Measurements from ENCODE around the gene F10. TPM values are rescaled to one million over a fixed set of nuclear protein-coding genes. Genes with fewer than 3 reads are reported as not detected.

Gene F10
- total RNA-seq, 1 experiment from 2014 or later = not detected

DNA sequence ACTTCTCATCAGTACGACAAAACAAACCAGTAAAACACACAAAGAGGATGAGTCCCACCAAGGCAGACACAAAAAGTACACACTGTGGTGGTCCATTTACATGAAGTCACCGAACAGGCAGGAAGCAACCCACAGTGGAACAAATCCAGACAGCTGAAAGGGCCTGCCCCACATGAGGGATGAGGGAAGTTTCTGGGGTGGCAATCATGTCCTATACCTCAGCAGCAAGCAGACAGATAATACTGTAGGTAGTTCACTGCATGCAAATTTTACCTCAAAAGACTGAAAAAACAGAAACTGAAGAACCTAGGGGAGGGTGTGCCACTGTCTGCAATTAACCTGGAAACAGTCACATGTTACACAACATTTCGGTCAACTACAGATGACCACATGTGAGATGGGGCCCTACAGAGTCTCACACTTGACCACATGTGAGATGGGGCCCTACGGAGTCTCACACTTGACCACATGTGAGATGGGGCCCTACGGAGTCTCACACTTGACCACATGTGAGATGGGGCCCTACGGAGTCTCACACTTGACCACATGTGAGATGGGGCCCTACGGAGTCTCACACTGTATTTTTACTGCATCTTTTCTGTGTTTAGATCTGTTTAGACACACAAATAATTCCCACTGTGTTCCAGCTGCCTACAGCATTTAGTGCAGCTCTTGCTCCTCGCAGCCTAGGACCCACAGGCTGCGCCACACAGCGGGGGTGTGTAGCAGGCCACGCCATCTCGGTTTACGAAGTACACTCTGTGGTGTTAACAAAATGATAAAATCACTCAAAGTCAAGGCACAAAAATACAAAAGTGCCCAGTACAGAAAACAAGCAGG lies 63.7 kb downstream of the F10 start:
- no peaks in the 10 kb centered on the region for H3K27me3 ChIP-seq (ENCODE audit: low read length)
- no peak overlapping the region for H2AFZ ChIP-seq (ENCODE audit: low read length)
- peaks cover 37% of the 10 kb centered on the region for H3K36me3 ChIP-seq (ENCODE audit: low read depth, low read length)
- H3K79me2 ChIP-seq (ENCODE audit: low read length) = peaks cover 21% of the 10 kb centered on the region
- H3K9ac ChIP-seq (ENCODE audit: low read length) = peak overlapping the region; percentile 43; the same call in 1 of the 2 replicates
- ATAC-seq = no peak
- TF ChIP-seq, protein P1, sequence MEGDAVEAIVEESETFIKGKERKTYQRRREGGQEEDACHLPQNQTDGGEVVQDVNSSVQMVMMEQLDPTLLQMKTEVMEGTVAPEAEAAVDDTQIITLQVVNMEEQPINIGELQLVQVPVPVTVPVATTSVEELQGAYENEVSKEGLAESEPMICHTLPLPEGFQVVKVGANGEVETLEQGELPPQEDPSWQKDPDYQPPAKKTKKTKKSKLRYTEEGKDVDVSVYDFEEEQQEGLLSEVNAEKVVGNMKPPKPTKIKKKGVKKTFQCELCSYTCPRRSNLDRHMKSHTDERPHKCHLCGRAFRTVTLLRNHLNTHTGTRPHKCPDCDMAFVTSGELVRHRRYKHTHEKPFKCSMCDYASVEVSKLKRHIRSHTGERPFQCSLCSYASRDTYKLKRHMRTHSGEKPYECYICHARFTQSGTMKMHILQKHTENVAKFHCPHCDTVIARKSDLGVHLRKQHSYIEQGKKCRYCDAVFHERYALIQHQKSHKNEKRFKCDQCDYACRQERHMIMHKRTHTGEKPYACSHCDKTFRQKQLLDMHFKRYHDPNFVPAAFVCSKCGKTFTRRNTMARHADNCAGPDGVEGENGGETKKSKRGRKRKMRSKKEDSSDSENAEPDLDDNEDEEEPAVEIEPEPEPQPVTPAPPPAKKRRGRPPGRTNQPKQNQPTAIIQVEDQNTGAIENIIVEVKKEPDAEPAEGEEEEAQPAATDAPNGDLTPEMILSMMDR (conservative IDR thresholded peaks at IDR 0.05; ENCODE audit: low read depth, low read length) = no peak
- TF ChIP-seq EZH2 (IDR thresholded peaks at IDR 0.05; ENCODE audit: low read length, unreplicated experiment) (no peak), EZH2phosphoT487 (IDR thresholded peaks at IDR 0.05; ENCODE audit: borderline replicate concordance, low read length) (no peak)
- no TSS peak for BruUV-seq (replicated peaks)
- H3F3A ChIP-seq (ENCODE audit: low read length, unreplicated experiment) = no peaks in the 10 kb centered on the region
- peaks cover 19% of the 10 kb centered on the region for H3K4me1 ChIP-seq (ENCODE audit: insufficient read depth, low read length)
- H3K4me2 ChIP-seq (ENCODE audit: low read length) = no peak overlapping the region
- H3K4me3 ChIP-seq (ENCODE audit: low read length) = no peak overlapping the region
- intact Hi-C loops (cut with micrococcal nuclease) = no loop called here
- ChIA-PET POLR2A (ENCODE audit: unreplicated experiment) (no interaction called here), CTCF (no interaction called here)
- H3K27ac ChIP-seq (ENCODE audit: low read length) = peak overlapping the region; percentile 85
- H3K9me3 ChIP-seq (ENCODE audit: low read length) = no peaks in the 10 kb centered on the region
- DNase-seq = no peak
- H4K20me1 ChIP-seq (ENCODE audit: low read length) = no peaks in the 10 kb centered on the region
- H3K9me2 ChIP-seq (replicated peaks; ENCODE audit: low read length) = no peaks in the 10 kb centered on the region

GRCh38 chr13:113187263-113187669 lies 64.7 kb downstream of the F10 start:
- no peaks in the 10 kb centered on the region for H3K9me3 ChIP-seq (ENCODE audit: low read length)
- H3K79me2 ChIP-seq (ENCODE audit: low read length) = peaks cover 21% of the 10 kb centered on the region
- H3K27me3 ChIP-seq (ENCODE audit: low read length) = no peaks in the 10 kb centered on the region
- no peaks in the 10 kb centered on the region for H3F3A ChIP-seq (ENCODE audit: low read length, unreplicated experiment)
- no peak for TF ChIP-seq EZH2phosphoT487 (IDR thresholded peaks at IDR 0.05; ENCODE audit: borderline replicate concordance, low read length)
- TF ChIP-seq, protein P1 (conservative IDR thresholded peaks at IDR 0.05; ENCODE audit: low read depth, low read length) = 0 out of 2 replicates have a peak, but pooled peaks have one; percentile 5
- TF ChIP-seq EZH2 (IDR thresholded peaks at IDR 0.05; ENCODE audit: low read length, unreplicated experiment) = no peak
- ChIA-PET CTCF (no interaction called here), POLR2A (ENCODE audit: unreplicated experiment) (interaction anchor here (0.6 kb wide), 1 partner anchor 22 kb away, joined by 3 read pairs; the partner anchor contains the start of gene CUL4A)
- peak overlapping the region; percentile 43 for H3K9ac ChIP-seq (ENCODE audit: low read length)
- BruUV-seq (replicated peaks) = no TSS peak
- peak overlapping the region; percentile 67 for H3K4me2 ChIP-seq (ENCODE audit: low read length)
- H3K4me3 ChIP-seq (ENCODE audit: low read length) = peak overlapping the region; percentile 44; the same call in 1 of the 2 replicates
- intact Hi-C loops (cut with micrococcal nuclease) = no loop called here
- peak overlapping the region; percentile 85 for H3K27ac ChIP-seq (ENCODE audit: low read length)
- DNase-seq (peak; percentile 98), ATAC-seq (peak; percentile 100)
- H4K20me1 ChIP-seq (ENCODE audit: low read length) = no peaks in the 10 kb centered on the region
- H3K9me2 ChIP-seq (replicated peaks; ENCODE audit: low read length) = no peaks in the 10 kb centered on the region
- peaks cover 19% of the 10 kb centered on the region for H3K4me1 ChIP-seq (ENCODE audit: insufficient read depth, low read length)
- H3K36me3 ChIP-seq (ENCODE audit: low read depth, low read length) = peaks cover 41% of the 10 kb centered on the region
- 0 out of 2 replicates have a peak overlapping the region, but pooled peaks have one; percentile 15 for H2AFZ ChIP-seq (ENCODE audit: low read length)

Data from PC-3 (cell line).